OCI-M2 (cell line): Measurements from ENCODE around the gene KL.

Experiments used
- DNase-seq: peaks from one replicate; lab custom pipeline; 2025; ENCODE audit not compliant: unreplicated experiment; lab: John Stamatoyannopoulos, UW

KL gene

DNA sequence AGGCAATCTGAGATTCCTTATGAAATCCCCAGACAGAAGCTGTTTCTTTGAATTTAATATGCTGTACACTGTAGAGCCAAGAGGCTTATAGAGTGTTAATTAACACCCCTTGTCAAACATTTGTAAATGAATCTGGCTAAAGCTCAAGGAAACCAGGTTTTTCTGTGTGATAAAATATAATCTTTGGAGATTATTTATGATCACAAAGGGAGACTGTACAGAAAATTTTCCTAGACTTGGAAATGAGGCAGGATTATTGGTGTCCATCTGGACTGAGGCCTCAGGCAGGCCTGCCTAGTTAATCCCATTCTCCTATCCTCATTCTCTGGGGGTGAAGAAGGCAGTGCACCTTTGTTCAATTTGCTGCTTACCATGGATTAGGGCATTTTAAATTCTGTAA is 17.8 kb downstream of the KL start:
- DNase-seq: no peak

DNA sequence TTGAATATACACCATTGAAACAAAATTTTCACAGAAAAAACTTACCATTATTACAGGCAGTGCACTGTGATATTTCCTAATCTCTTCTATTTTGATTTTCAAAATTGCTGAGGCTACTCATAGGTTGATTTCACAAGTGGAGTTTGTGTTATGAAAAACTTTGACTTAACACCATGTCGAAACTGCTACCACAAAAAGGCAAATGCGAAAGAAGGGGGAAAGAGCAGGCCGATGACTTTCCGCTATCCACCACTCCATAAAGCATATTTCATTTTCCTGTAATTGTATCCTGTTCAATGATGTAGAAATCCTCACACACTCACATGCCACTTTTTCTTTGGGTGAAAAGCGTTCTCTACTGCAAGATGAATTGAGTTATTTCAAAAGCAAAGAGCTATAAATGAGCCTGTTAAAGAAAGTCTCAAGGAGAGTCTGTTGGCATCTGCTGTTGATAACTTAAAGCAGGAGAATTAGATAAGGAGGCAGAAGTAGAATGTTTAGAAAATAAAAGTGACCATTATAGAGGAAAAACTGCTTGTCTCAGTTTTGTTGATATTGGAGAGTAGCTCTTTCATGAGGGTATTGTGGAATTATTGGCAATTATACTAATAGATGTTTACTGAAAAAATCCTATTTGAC is 18.8 kb downstream of the KL start:
- no peak for DNase-seq

GRCh38 chr13:33037673-33038072 is 21.4 kb downstream of the KL start:
- no peak for DNase-seq

DNA sequence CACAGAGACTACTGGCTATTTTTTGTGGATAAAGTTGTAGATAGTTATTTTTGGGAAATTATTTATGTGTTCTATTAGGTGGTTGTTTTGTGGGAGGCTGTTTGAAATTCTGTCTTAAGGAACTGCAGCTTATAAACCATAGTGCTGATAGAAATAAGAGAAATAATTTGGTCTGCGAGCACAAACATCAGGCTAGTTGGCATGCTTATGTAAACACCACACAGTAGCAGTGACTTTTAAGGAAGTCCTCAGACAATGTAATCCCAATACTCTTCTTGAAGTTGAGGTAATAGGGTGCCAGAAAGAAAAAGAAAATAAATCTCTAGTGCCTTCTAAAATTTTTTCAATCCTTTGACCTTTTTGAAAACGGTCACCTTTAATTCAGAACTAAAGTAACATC is 23.9 kb downstream of the KL start:
- DNase-seq: no peak

DNA sequence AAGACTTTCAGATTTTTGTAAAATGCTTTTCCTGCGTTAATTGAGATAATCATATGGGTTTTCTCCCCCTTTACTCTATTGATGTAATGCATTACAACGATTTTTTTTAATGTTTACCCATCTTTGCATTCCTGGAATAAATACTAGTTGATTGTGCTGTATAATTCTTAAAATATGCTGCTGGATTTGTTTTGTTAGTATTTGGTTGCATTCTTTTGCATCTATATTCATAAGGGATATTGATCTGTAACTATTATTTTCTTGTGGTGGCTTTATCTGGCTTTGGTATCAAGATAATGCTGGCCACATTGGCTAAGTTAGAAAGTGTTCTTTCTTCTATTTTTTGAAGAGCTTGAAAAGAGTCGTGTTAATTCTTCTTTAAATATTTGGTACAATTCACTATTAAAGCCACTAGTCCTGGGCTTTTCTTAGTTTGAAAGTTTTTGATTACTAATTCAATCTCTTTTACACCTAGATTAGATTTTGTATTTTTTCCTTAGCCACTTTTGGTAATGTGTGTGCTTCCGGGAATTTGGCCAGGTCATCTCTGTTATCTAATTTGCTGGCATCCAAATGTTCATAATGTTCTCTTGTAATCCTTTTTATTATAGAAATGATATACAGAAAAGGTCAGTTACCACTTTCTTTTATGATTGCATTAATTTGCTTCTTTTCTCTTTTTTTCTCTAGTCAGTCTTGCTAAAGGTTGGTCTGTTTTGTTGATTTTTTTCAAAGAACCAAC is 29.8 kb downstream of the KL start:
- DNase-seq: no peak

- no peak for DNase-seq
These were observed 33.9 kb downstream of the KL start for GRCh38 chr13:33050161-33050560.

DNA sequence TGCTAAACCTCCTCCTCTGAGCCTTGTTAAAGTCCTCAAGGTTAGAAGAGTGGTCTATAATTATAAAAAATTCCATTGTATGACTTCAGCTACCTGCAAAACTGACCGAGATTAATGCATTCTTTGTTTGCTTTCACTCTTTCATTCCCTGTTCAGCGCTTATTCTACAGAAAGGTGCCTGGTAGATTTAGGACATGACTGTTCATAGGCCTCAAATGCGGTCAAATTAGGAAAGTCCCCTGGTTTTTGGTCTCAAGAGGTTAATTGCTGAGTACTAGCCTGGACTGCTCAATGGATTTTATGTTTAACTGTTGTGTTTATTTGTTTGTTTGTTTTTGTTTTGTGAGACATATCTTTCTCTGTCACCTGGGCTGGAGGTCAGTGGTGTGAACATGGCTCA is 35.4 kb downstream of the KL start:
- DNase-seq: no peak

GRCh38 chr13:33052506-33053280 is 36.5 kb downstream of the KL start:
- DNase-seq: no peak

DNA sequence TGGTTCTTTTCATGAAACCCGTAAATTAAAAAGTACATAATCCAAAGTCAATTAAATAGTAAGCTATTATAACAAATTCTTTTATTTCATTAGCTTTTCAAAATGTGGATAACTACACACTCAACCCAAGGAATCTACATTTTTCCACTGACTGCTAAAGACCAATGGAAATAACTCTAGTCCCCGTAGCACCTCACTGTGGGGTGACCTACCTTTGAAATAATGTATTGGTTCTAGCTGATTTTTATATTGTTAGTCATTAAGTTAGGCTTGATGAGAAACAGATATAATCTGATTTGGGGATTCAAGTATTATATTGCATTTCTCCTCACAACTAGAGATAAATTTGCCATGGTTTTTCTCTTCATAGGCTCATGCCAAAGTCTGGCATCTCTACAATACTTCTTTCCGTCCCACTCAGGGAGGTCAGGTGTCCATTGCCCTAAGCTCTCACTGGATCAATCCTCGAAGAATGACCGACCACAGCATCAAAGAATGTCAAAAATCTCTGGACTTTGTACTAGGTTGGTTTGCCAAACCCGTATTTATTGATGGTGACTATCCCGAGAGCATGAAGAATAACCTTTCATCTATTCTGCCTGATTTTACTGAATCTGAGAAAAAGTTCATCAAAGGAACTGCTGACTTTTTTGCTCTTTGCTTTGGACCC is 37.3 kb downstream of the KL start:
- DNase-seq: no peak

DNA sequence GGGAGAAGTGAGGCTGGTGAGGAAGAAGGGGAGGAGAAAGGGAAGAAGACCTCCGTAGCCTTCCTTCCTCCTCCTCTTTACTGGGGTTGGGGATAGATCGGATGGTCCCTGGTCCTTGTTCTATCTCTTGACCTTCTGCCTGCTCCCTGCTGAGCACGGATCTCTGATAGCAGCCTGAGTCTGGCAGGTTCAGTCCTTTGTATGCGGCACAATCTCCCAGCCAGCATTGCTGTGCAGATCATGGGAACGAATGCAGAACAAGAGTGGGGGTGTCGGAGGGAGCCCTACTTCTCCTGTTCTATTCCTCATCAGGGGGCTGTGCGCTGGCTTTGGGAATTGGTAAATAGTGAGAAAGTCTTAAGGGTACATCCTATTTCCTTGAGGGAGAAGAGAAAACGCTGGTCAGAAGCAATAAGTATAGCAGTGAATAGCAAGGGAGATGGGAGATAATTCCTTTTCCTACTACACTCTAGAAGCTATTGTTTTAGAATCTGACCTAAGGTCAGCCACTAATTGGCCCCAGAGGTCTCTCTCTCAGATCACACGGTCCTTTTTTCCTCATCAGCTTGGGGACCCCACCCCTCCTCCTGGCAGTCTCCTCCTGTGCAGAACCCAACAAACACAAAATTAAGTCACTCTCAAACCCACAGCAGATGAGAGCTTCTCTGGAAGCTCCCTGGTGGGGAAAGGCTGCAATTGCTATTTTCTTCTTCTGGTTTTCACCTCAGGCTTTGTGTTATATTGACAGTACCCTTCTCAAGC is 41.0 kb downstream of the KL start:
- no peak for DNase-seq

DNA sequence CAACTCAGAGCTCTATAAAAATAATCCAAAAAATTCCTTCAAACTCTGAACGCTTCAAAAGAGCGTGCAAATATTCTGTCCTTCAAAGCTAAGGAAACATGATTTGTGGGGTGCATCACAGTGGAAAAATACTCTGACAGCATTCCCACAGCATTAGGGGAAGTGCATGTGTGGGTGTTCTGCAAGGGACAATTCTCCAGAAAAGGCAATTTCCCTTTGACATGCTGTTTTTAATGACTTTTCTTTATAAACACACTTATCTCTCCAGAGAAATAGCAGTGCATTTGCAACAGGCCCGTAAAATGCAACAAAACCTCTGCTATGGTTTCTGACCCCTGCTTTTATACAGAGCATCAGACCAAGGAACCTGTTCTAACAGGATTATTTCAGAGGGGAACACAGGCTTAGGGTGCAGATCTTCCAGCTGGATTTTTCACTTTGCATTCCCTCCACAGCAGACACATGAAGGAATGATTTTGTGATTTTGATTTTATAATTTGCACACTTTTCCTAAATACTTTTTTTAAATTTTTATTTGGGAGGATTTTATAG is 42.6 kb downstream of the KL start:
- DNase-seq: no peak

DNA sequence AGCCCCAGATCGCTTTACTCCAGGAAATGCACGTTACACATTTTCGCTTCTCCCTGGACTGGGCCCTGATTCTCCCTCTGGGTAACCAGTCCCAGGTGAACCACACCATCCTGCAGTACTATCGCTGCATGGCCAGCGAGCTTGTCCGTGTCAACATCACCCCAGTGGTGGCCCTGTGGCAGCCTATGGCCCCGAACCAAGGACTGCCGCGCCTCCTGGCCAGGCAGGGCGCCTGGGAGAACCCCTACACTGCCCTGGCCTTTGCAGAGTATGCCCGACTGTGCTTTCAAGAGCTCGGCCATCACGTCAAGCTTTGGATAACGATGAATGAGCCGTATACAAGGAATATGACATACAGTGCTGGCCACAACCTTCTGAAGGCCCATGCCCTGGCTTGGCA is 44.6 kb downstream of the KL start:
- DNase-seq: no peak

DNA sequence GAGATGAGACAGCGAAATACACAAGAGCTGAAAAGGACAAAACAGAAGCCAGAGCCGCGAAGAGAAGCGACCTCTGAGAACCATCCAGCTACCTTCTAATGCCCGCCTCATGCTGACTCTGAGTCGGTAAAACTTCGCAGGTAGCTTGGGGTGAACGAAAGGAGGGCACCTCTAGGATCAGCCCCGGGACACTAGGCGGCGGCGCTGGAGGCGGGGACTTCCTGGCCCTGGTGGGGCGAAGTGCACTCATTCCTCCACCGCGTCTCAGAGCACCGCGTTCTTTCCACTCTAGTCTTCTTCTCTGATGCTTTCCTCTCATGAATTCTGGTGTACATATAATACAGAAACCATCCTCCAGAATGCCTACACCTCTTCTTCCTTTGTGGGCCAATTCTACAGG is 50.1 kb downstream of the KL start:
- DNase-seq: no peak

DNA sequence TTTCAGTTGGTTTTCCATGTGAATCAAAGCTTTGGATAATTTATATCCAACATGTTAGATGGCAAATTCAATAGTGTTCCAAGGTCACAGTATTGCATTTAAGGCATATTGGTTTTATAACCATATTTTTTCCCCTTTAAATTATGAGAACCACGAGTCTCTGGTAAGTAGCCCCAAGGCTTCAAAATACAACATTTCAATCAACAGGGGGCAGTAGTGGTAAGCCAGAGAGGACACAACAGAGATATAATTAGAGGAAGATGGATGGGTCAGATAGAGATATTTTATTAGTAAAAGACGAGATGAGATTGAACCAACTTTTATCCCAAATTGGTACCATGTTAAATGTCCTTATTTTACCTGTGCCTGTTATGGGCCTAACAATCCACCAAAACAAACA is 53.1 kb downstream of the KL start:
- DNase-seq: no peak

GRCh38 chr13:33070713-33071112 is 54.5 kb downstream of the KL start:
- no peak for DNase-seq

DNA sequence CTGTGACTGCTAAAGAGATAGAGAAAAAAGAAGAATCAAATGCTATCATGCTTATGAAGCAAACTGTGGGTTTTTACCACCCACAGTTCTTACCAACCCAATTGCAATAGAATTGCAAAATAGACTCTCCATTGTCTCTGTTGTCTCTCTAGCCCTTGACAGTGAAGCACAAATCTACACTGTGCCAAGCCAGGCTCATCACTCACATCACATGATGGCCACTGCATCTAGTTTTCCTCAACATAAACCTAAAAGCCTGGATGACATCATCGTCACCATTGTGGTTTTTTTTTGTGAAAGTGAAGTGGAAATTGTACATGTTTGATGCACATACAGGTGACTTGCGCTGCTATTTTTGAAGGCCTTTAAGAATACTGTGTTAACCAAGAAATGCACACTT is 56.1 kb downstream of the KL start:
- DNase-seq: no peak

- DNase-seq: no peak
These were observed 56.5 kb downstream of the KL start for GRCh38 chr13:33072759-33073158.

GRCh38 chr13:33073338-33073737 is 57.1 kb downstream of the KL start:
- DNase-seq: no peak

DNA sequence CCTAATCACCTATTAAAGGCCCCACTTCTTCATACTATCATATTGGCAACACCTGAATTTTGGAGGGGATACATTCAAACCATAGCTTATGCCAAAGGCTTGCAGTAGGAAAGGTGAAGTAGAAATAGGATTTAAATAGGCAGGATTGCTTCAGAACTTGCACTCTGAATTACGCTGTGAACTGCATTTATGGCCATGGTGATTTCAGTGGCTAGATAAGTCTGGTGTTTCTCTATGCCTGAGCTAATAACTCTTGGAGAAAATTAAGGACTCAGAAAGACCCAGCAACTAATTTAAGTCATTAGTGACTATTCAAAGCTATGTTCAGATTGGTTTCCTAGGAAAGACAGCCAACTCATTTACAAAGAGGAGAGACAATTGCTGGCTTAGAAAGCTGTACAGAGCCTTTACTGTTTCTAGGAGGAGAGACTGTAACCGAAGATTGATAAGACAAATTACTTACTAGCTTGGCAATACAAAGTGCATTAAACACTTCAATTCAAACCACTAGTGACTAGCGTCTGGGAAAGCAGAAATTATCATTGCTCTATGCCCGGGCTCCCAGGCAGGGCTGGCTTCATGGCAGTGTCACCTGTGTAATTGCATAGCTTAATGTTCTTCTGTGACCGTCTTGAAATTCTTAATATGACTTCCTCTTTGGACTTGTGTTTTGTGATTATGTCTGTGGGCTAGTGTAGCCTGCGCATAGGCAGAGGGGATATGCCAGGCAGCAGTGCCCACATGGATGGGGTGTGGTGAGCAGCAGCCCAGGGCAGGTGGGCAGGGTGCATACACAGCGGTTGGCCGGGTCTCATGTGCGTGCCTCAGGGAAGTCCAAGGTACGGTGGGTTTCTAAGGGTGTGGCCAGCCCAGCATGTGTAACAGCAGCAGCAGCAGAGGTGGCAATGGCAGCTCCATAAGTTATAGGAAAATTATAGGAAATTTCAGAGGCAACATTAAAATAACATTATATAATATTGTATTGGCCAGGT is 60.1 kb downstream of the KL start:
- no peak for DNase-seq
